T-helper 9 cell (primary cell): ENCODE results near the gene METTL13.
A peak's percentile ranks its signal among the peaks of the same experiment; 100 is the strongest.

Source experiments
- DNase-seq: peaks from one replicate; pipeline ENCODE4 v3.0.0-alpha.2; 2020

The METTL13 gene

DNA sequence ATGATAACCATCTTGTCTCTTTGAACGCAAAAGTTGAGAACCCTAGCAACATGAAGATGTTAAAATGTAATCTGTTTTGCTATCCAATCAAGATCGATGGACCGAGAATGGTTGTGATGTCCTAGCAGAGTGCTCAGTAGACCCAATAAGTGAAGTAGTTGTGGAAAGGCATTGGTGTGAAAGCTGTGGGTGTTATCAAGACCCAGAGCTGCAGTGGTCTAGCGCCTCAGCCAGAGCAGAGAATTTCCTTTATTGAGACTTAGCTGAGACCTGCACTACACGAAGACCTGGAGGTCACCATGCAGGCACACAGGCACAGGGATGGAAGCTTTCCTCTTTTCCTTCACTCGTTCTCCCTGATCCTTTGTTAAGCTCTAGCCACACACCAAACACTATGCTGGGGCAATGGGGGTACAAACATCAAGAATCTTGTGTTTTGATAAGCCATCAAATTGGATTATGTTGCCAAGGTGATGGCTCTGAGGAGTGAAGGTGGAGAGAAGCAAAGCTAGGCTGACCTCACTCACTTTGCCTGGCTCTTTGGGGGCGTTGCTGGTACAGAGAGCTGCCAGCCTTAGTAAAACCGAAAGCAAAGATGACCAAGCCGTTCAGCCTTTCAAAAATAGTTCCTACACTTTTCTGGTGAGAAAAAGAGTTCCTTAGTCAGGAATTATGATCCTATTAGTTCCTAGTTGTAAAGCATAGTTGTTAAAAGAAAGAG lies 24.1 kb downstream of the METTL13 start:
- DNase-seq, result no peak

GRCh38 chr1:171807556-171807955 lies 26.1 kb downstream of the METTL13 start:
- no peak for DNase-seq

- no peak for DNase-seq
Measured at GRCh38 chr1:171809834-171810233, 28.4 kb downstream of the METTL13 start.

DNA sequence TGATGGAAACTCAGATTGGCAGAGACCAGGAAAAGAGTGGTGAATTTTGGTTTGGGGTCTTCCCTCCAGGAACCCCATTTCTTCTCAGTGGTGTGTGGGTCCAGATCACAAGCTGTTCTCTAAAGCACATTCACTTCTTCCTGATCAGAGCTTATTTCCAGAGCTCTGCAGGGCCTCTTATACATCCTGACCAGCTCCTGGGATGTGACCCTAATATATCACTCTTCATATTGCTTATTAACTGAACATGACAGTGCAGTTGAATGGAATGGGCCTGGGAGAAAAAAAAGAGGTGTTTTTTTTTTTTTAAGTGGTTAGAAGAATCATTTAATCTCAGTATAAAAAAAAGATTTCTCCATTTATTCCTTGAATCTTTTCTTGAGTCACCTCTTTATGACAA lies 30.2 kb downstream of the METTL13 start:
- DNase-seq, result no peak

- no peak for DNase-seq
Measured at GRCh38 chr1:171814692-171815091, 33.2 kb downstream of the METTL13 start.

DNA sequence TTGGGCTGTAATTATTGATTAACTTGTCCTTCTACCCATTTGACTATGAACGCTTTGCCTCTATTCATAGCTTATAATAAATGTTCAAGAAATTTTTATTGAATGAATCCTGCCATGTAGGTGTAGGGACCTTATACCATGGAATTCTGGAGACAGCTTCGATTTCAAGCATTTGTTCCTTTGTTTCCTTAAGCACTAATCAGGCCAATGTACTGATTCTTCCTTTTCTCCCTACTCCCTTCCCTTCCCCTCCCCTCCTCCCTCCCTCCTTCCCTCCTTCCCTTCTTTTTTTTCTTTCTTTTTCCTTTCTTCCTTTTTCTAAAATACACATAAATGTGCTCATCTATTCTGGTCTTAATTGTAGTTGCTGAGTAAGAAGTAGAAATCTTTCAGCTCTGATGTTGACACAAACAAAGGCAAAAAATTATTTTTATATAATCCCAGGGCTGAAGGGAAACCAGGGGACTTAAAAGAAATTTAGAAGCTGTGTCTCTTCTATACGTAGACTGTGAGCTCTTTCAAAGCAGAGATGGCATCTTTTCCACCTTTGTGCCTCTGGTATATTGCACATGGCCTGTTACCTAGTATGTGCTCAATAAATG lies 34.9 kb downstream of the METTL13 start:
- DNase-seq, result no peak

- DNase-seq, result no peak
Measured at GRCh38 chr1:171817511-171818265, 36.2 kb downstream of the METTL13 start.

DNA sequence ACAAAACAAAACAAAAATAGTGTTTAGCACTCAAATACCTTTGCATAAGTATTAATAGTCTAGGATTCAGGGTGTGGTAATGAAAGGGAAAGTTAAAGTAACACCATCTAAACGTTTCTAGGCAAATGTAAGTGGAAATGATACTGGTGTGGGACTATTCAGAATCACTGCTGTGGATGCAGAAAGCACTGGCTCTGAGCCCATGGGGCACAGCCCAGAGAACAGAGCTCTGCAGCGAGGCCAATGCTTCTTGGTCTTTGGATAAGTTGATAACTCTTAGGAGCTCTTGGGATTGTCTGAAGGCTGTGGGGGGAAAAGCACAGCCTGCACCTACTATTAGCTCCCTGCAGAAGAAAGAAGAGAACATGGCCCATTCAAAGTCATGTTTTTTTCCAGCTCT lies 38.5 kb downstream of the METTL13 start:
- DNase-seq, result no peak

- no peak for DNase-seq
Measured at GRCh38 chr1:171826973-171827372, 45.5 kb downstream of the METTL13 start.

DNA sequence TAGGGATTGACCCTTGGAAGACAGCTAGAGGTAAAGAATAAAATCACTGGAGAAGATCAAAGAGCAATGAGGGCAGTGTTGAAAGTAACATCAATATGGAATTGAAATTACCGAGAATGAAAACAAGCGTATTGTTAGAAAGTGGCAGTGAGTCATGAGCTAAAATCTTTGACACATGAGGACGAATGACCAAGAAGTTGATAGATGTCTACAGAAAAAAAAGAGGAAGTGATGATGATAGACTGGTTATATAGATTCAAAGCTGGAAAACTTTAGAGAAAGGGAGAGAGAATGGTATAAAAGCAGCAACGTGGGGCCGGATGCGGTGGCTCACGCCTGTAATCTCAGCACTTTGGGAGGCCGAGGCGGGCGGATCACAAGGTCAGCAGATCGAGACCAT lies 47.3 kb downstream of the METTL13 start:
- DNase-seq, result no peak

DNA sequence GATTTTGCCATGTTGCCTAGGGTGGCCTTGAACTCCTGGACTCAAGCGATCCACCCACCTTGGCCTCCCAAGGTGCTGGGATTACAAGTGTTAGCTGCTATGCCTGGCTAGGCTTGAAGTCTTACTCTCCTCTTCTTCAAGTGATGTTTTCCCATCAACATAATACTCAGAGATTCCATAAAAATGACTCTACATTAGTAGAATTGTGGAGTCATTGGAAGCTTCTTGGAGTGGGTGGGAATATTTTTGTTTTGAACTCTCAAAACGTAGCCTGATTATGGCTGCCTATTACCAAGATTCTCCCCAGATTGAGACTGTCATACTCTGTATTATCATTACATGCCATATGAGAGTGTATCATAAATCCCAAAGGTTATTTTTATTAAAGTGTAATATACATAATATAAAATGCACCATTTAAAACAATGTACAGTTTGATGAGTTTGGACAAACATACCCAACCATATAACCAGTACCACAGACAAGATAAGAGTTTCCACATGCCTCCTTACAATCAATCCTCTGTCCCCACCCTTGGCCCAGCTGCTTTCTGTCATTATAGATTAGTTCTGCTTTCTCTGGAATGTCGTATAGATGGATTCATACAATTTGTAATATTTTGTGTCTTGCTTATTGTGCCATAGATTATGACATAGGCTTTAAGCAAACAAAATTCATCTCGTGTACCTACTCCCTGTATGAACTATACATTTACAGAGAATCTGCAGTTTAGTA lies 51.8 kb downstream of the METTL13 start:
- DNase-seq, result no peak

DNA sequence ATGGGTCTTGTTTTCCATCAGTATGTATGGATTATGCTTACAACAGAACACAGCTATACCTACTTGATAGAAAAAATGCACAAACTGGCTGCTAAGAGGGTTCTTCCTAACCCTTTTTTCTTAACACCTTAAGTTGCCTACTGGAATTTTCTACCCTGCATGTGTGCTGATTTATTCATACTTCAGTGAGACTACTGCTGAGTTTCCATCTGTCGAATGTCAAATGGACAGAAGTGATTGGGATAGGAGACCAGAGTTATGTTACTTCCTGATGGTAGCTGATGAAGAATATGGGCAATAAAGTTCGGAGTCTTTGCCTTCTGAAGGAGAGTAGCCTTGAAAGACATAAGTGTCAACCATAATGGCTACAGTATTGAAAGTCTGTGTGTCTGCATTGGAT lies 53.4 kb downstream of the METTL13 start:
- no peak for DNase-seq

GRCh38 chr1:171835891-171836290 lies 54.4 kb downstream of the METTL13 start:
- DNase-seq, result no peak

- peak; percentile 66 for DNase-seq
Measured at GRCh38 chr1:171841050-171841910, 59.8 kb downstream of the METTL13 start, which contains the start of gene DNM3. Gene DNM3, plus strand, starts transcription at chr1:171841498. Its CDS starts 159 bp downstream, at chr1:171841657.

DNA sequence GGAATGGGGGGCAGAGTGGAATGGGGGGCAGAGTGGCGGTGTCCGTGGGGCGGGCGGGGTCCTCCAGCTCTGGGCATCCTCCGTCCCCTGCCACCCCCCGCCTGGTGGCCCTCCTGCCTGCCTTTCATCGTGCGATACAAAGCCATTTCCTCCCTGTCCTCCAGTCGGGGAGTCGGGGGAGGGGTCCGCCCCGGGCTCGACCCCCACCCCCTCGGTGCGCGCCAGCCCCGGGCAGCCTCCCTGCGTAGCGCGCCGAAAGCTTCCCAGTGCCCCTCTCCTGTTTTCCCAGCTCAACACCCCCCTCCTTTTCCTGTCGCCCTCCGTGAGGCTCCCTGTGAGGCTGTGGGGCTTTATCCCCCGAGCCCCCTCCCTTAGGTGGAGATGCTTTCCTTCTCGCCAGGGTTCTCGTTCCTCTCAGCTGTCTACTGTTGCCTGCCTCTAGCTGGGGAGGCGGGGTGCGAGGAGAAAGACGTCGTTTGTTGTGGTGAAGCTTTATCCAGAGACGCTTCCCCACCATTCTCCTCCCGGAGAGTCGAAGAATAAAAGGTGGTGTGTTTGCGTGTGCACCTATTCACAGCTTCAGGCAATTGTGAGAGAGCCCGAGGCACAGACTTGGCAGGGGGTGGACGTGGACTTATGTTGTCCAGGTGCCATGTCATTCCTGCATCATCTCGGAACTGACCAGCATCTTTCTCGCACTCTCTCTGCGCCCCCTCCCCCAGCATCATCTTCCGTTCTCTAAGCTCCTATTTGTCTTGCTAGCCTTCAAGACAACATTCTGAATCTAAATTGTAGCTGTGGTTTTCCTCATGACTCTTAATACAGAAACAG lies 60.7 kb downstream of the METTL13 start:
- DNase-seq, result peak; percentile 8

- DNase-seq, result no peak
Measured at GRCh38 chr1:171844381-171844780, 62.9 kb downstream of the METTL13 start.

GRCh38 chr1:171845998-171846397 lies 64.5 kb downstream of the METTL13 start:
- DNase-seq, result no peak
